Left colon (tissue), 2 donors: Measurements from ENCODE around the gene SMIM36. TPM values are rescaled to one million over a fixed set of nuclear protein-coding genes. Genes with fewer than 3 reads are reported as not detected.
A peak's percentile ranks its signal among the peaks of the same experiment; 100 is the strongest.
"Not testable (repeated sequence)": the region's sequence is repeated elsewhere in the genome, so short reads cannot be mapped to it uniquely, and the experiment has no call there.

Experiments used
- ATAC-seq: fragments of 200-7000 bp; cut with Tn5 transposase; one replicate; pipeline ENCODE4 v1.9.1; 2020; ENCODE audit warnings: mild to moderate bottlenecking, moderate library complexity
- DNase-seq, 2 donors: peaks; one replicate each; pipeline ENCODE4 v3.0.0-alpha.2; 2020
- intact Hi-C, 2 donors: fragments of 100-400 bp; cut with DNase I in 1 of 2; cut with micrococcal nuclease in 1 of 2; formaldehyde crosslinking; loops; one replicate each; pipeline versions ENCODE4 v1.11.2 to v1.14.0; 2022; cut with DNase I, micrococcal nuclease
- total RNA-seq, 2 donors: library from RNA; stranded (reverse); fragmentation: NEBNext Ultra II Directional; extraction: Animal tissue kit (Norgen Biotek cat#: 25700); gene quantifications; one replicate each; pipeline ENCODE4 v1.2.1, GENCODE V29; 2021
- donor health status: DM: no; HTN: no; CAD: no.
- donor health status: DM: yes; HTN: yes; CAD: no.

Gene SMIM36
- total RNA-seq, 2 donors from 2014 or later, result not detected

- intact Hi-C loops, ATAC-seq: not testable (repeated sequence)
- peak in 1 of 2 donors; percentile 23 for DNase-seq
These were observed 88.5 kb downstream of the SMIM36 start for GRCh38 chr17:55422828-55423164.

GRCh38 chr17:55421179-55421934 lies 89.9 kb downstream of the SMIM36 start, which contains the start of gene MMD:
MMD (minus strand) TSS chr17:55421835; CDS start chr17:55421695, 140 bp downstream.
- intact Hi-C loops, result no loop called here
- DNase-seq (peak; percentile 66 to 70), ATAC-seq (peak; percentile 71)

- ATAC-seq (peak; percentile 25), DNase-seq (peak; percentile 45 to 72)
- intact Hi-C loops, result no loop called here
These were observed 90.5 kb downstream of the SMIM36 start for GRCh38 chr17:55420776-55421178.

GRCh38 chr17:55420067-55420775 lies 91.0 kb downstream of the SMIM36 start:
- no peak for DNase-seq
- intact Hi-C loops, result no loop called here
- ATAC-seq, result no peak

- no peak for DNase-seq
- intact Hi-C loops, result loop anchor here in 1 of 2 donors (10.0 kb wide), 1 partner anchor 64 kb away; no protein-coding TSS in a partner anchor
- ATAC-seq, result no peak
These were observed 92.6 kb downstream of the SMIM36 start for GRCh38 chr17:55418369-55419268.

- intact Hi-C loops, result loop anchor here in 1 of 2 donors (10.0 kb wide), 1 partner anchor 63 kb away; no protein-coding TSS in a partner anchor
- DNase-seq, result no peak
- ATAC-seq, result no peak
These were observed 93.6 kb downstream of the SMIM36 start for GRCh38 chr17:55417411-55418268.

- intact Hi-C loops, result loop anchor here in 1 of 2 donors (10.0 kb wide), 1 partner anchor 62 kb away; no protein-coding TSS in a partner anchor
- DNase-seq (no peak), ATAC-seq (no peak)
These were observed 94.7 kb downstream of the SMIM36 start for GRCh38 chr17:55416470-55417052.

GRCh38 chr17:55416000-55416399 lies 95.3 kb downstream of the SMIM36 start:
- DNase-seq, result no peak
- no peak for ATAC-seq
- intact Hi-C loops, result loop anchor here in 1 of 2 donors (10.0 kb wide), 1 partner anchor 61 kb away; no protein-coding TSS in a partner anchor

- ATAC-seq (no peak), DNase-seq (no peak)
- intact Hi-C loops, result loop anchor here in 1 of 2 donors (10.0 kb wide), 1 partner anchor 60 kb away; no protein-coding TSS in a partner anchor
These were observed 96.3 kb downstream of the SMIM36 start for GRCh38 chr17:55414983-55415382.

GRCh38 chr17:55413825-55414489 lies 97.3 kb downstream of the SMIM36 start:
- ATAC-seq (no peak), DNase-seq (no peak)
- intact Hi-C loops, result loop anchor here in 1 of 2 donors (10.0 kb wide), 1 partner anchor 59 kb away; no protein-coding TSS in a partner anchor

- DNase-seq (no peak), ATAC-seq (no peak)
- intact Hi-C loops, result loop anchor here in 1 of 2 donors (10.0 kb wide), 1 partner anchor 57 kb away; no protein-coding TSS in a partner anchor
These were observed 99.8 kb downstream of the SMIM36 start for GRCh38 chr17:55411463-55411855.

- DNase-seq (no peak), ATAC-seq (no peak)
- intact Hi-C loops, result loop anchor here in 1 of 2 donors (10.0 kb wide), 1 partner anchor 56 kb away; no protein-coding TSS in a partner anchor
These were observed 100.4 kb downstream of the SMIM36 start for GRCh38 chr17:55410722-55411462.

GRCh38 chr17:55409030-55409800 lies 102.0 kb downstream of the SMIM36 start:
- no peak for DNase-seq
- no peak for ATAC-seq
- intact Hi-C loops, result no loop called here

- no peak for ATAC-seq
- intact Hi-C loops, result no loop called here
These were observed 103.3 kb downstream of the SMIM36 start for GRCh38 chr17:55407641-55408566.

More at GRCh38 chr17:55407641-55408566, 103.3 kb downstream of the SMIM36 start:
- DNase-seq, result no peak
